Fibroblast of lung (primary cell): Measurements from ENCODE around the gene WBP1L. TPM values are rescaled to one million over a fixed set of nuclear protein-coding genes. Genes with fewer than 3 reads are reported as not detected.
A peak's percentile ranks its signal among the peaks of the same experiment; 100 is the strongest.

Source experiments
- DNase-seq, 2 donors: peaks; one replicate each; pipeline versions ENCODE4 v3.0.0 to v3.0.0-alpha.2; 2010; ENCODE audit warnings: low read depth in 2 of 2
- H2AFZ ChIP-seq: 2 replicates; pipeline ENCODE4 v1.5.1; 2012; ENCODE audit warnings: low read length, control low read depth, inconsistent platforms
- H3K27ac ChIP-seq: 2 replicates; pipeline ENCODE4 v1.5.1; 2011; ENCODE audit warnings: low read length, control low read depth; ENCODE audit not compliant: insufficient read depth
- H3K27me3 ChIP-seq: 2 replicates; pipeline ENCODE4 v1.5.1; 2011; ENCODE audit warnings: mild to moderate bottlenecking, low read length; ENCODE audit not compliant: control insufficient read depth, insufficient read depth
- H3K36me3 ChIP-seq: 2 replicates; pipeline ENCODE4 v1.5.1; 2011; ENCODE audit warnings: low read length; ENCODE audit not compliant: control insufficient read depth, insufficient read depth
- H3K4me1 ChIP-seq: 2 replicates; pipeline ENCODE4 v1.5.1; 2011; ENCODE audit warnings: low read length; ENCODE audit not compliant: control insufficient read depth, insufficient read depth; ENCODE audit errors: extremely low read depth
- H3K4me2 ChIP-seq: 2 replicates; pipeline ENCODE4 v1.5.1; 2011; ENCODE audit warnings: low read length, control low read depth; ENCODE audit not compliant: insufficient read depth; ENCODE audit errors: extremely low read depth
- H3K4me3 ChIP-seq, 4 experiments: fragments of 200-600 bp in 1 of 4; sonication (generic) in 1 of 4; replicated peaks in 1 of 4; 2 replicates each; pipeline ENCODE4 v1.5.1; 2011 to 2016; ENCODE audit warnings: low read length in 4 of 4, low read depth in 3 of 4, mild to moderate bottlenecking in 3 of 4, control low read depth in 2 of 4, inconsistent platforms in 1 of 4, mixed read lengths in 1 of 4; ENCODE audit not compliant: insufficient read depth in 1 of 4; ENCODE audit errors: control extremely low read depth in 1 of 4
- H3K79me2 ChIP-seq: 2 replicates; pipeline ENCODE4 v1.5.1; 2012; ENCODE audit warnings: mild to moderate bottlenecking, low read length, inconsistent platforms; ENCODE audit not compliant: control insufficient read depth, insufficient read depth
- H3K9ac ChIP-seq: 2 replicates; pipeline ENCODE4 v1.5.1; 2011; ENCODE audit warnings: mild to moderate bottlenecking, low read length, control low read depth; ENCODE audit not compliant: insufficient read depth
- H3K9me3 ChIP-seq: 2 replicates; pipeline ENCODE4 v1.5.1; 2012; ENCODE audit warnings: low read depth, low read length; ENCODE audit not compliant: control insufficient read depth, insufficient read depth
- H4K20me1 ChIP-seq: 2 replicates; pipeline ENCODE4 v1.5.1; 2011; ENCODE audit warnings: low read length; ENCODE audit not compliant: control insufficient read depth, insufficient read depth; ENCODE audit errors: extremely low read depth
- EZH2 ChIP-seq: IDR thresholded peaks from 2 replicates; pipeline ENCODE4 v1.5.1; 2012; ENCODE audit warnings: low read length, control low read depth, mild to moderate bottlenecking; ENCODE audit errors: missing control alignments
- polyA plus RNA-seq, 2 donors: library from polyadenylated mRNA; depleted of rRNA in 1 of 2; stranded (reverse) in 1 of 2; unstranded in 1 of 2; fragments of >200 nt; gene quantifications; 2 replicates each; pipeline ENCODE4 v1.2.1, GENCODE V29; 2011 to 2012; ENCODE audit warnings: missing spikeins in 1 of 2
- total RNA-seq: library from RNA; depleted of rRNA; stranded (reverse); fragments of >200 nt; gene quantifications from 2 replicates; pipeline ENCODE4 v1.2.1, GENCODE V29; 2014
- TF ChIP-seq, protein P1 (sequence below), 2 donors: IDR thresholded peaks in 1 of 2; conservative IDR thresholded peaks in 1 of 2; 1 replicate in 1 of 2; 2 replicates in 1 of 2; pipeline ENCODE4 v1.5.1; 2011 to 2012; ENCODE audit warnings: low read length in 2 of 2, control low read depth in 1 of 2, inconsistent platforms in 1 of 2, low read depth in 1 of 2, mild to moderate bottlenecking in 1 of 2

Gene WBP1L
- total and polyA plus RNA-seq, 2 donors (not counting 1 experiment from before 2014, with no cell fraction given): 36.8 to 40.0 TPM

DNA sequence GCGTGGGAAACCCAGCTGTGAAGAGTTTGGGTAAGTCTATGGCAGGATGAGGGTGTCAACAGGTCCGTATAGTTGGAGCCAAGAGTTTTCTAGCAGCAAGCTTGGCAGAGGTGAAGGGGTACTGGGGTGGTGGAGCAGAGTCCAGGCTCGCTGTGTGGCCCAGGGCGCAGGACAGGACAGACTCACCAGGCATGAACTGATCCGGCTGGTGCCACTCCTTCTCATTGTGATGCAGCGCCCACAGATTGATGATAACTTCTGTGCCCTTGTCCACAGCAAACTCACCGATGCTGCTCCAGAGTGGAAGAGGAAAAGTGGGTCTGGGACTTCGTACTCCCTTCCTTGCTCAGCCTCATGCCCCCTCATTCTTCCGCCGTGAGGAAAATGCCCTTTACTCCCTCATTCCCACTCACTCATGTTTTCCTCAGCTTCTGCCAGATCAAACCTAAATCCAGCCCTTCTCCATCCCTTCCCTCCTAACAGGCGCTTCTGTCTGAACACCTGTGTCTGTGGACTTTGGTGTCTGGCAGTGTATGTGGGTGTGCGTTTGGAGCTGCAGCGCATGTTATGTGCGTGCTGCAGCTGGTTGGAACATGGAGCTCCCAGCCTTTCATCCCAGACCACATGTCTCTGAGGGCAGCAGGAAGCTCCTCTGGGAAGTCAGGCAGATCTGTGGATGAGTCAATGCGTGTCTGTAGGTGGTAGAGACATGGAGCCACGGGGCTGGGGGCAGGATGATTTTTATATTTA, 87.7 kb downstream of the WBP1L start:
- Histone ChIP-seq H4K20me1 (no peaks in the 10 kb centered on the region), H3K79me2 (no peaks in the 10 kb centered on the region), H3K4me1 (no peaks in the 10 kb centered on the region), H3K9ac (no peak overlapping the region), H3K4me2 (no peak overlapping the region), H2AFZ (no peak overlapping the region), H3K27me3 (no peaks in the 10 kb centered on the region), H3K36me3 (no peaks in the 10 kb centered on the region), H3K4me3 (no peak overlapping the region), H3K9me3 (no peaks in the 10 kb centered on the region), H3K27ac (no peak overlapping the region)
- DNase-seq: no peak
- TF ChIP-seq EZH2: no peak
- TF ChIP-seq, protein P1, sequence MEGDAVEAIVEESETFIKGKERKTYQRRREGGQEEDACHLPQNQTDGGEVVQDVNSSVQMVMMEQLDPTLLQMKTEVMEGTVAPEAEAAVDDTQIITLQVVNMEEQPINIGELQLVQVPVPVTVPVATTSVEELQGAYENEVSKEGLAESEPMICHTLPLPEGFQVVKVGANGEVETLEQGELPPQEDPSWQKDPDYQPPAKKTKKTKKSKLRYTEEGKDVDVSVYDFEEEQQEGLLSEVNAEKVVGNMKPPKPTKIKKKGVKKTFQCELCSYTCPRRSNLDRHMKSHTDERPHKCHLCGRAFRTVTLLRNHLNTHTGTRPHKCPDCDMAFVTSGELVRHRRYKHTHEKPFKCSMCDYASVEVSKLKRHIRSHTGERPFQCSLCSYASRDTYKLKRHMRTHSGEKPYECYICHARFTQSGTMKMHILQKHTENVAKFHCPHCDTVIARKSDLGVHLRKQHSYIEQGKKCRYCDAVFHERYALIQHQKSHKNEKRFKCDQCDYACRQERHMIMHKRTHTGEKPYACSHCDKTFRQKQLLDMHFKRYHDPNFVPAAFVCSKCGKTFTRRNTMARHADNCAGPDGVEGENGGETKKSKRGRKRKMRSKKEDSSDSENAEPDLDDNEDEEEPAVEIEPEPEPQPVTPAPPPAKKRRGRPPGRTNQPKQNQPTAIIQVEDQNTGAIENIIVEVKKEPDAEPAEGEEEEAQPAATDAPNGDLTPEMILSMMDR (conservative IDR thresholded peaks at IDR 0.05 in 1 of 2, IDR thresholded peaks at IDR 0.05 in 1 of 2; ENCODE audit: low read depth in 1 of 2, low read length in 2 of 2): no peak

DNA sequence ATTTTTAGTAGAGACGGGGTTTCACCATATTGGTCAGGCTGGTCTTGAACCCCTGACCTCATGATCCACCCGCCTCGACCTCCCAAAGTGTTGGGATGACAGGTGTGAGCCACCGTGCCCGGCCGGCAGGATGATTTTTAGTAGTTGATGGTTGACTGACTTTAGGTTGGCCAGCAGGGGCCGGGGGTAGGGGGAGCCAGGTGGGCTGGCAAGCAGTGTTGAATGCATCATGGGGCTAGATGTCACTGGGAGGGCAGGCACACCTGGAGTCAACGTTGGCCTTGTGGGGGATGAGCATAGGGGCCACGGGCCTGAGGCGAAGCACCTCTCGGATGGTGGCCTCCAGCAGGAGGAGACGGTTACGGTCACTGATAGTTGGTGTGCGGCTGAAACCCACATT, 88.5 kb downstream of the WBP1L start:
- H3K27me3 ChIP-seq: no peaks in the 10 kb centered on the region
- H2AFZ ChIP-seq: no peak overlapping the region
- no peaks in the 10 kb centered on the region for H3K79me2 ChIP-seq
- H4K20me1 ChIP-seq: no peaks in the 10 kb centered on the region
- no peak for DNase-seq
- H3K9ac ChIP-seq: no peak overlapping the region
- no peaks in the 10 kb centered on the region for H3K4me1 ChIP-seq
- no peaks in the 10 kb centered on the region for H3K36me3 ChIP-seq
- H3K9me3 ChIP-seq: no peaks in the 10 kb centered on the region
- H3K4me3 ChIP-seq: no peak overlapping the region
- H3K4me2 ChIP-seq: no peak overlapping the region
- no peak overlapping the region for H3K27ac ChIP-seq
- no peak for TF ChIP-seq EZH2

DNA sequence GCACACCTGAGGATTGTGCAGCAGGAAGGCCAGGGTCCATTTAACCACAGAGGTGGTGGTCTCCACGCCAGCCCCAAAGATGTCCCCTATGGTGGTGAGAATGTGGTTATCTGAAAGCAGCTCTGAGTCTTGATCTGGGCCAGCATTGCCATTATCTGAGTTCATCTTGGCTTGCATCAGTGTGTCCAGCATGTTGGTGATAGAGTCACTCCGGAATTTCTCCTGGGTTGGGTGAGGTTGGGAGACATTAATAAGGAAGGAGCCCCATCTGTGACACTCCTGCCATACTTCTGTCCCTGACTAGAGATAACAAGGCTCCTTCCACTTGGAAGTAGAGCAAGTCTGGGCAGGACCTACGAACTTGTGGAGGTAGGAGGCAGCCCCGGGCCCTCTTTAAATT, 89.2 kb downstream of the WBP1L start:
- no peak for TF ChIP-seq EZH2
- TF ChIP-seq, protein P1 (conservative IDR thresholded peaks at IDR 0.05 in 1 of 2, IDR thresholded peaks at IDR 0.05 in 1 of 2; ENCODE audit: low read depth in 1 of 2, low read length in 2 of 2): no peak
- H3K27ac ChIP-seq: no peak overlapping the region
- no peak overlapping the region for H3K4me2 ChIP-seq
- H3K4me1 ChIP-seq: no peaks in the 10 kb centered on the region
- H3K9me3 ChIP-seq: no peaks in the 10 kb centered on the region
- no peak overlapping the region for H2AFZ ChIP-seq
- H3K9ac ChIP-seq: no peak overlapping the region
- peak in 1 of 2 donors; percentile 21 for DNase-seq
- H3K79me2 ChIP-seq: no peaks in the 10 kb centered on the region
- H3K27me3 ChIP-seq: no peaks in the 10 kb centered on the region
- no peaks in the 10 kb centered on the region for H4K20me1 ChIP-seq
- no peak overlapping the region for H3K4me3 ChIP-seq
- no peaks in the 10 kb centered on the region for H3K36me3 ChIP-seq
